SU-DHL-6 (cell line): ENCODE data around the gene TUBAL3.

Experiments used
- CTCF ChIP-seq: fragments of 200-600 bp; sonication (generic); IDR thresholded peaks from one replicate; pipeline ENCODE4 v1.5.1; 2017; ENCODE audit warnings: antibody characterized with exemption, mild to moderate bottlenecking, low read length, moderate library complexity; ENCODE audit not compliant: insufficient read depth, poor library complexity, severe bottlenecking
- EZH2phosphoT487 ChIP-seq: fragments of 200-600 bp; sonication (generic), shearing (Covaris generic); conservative IDR thresholded peaks from 2 replicates; pipeline ENCODE4 v1.6.1; 2018; ENCODE audit warnings: mild to moderate bottlenecking, antibody characterized with exemption, low read length, moderate library complexity, mixed read lengths

- no peak for TF ChIP-seq CTCF
- TF ChIP-seq EZH2phosphoT487 = no peak
These were observed 35.6 kb upstream of the TUBAL3 start for GRCh38 chr10:5440206-5440605.
